Subcutaneous abdominal adipose tissue (tissue), 5 donors: ENCODE measurements around the gene EIF4E1B.

Experiments used
- H3K27ac ChIP-seq: one replicate; pipeline ENCODE4 v1.7.0; 2013; ENCODE audit warnings: low read depth, mild to moderate bottlenecking, inconsistent platforms, low read length, moderate library complexity
- H3K27me3 ChIP-seq, 5 donors: one replicate each; pipeline ENCODE4 v1.7.0; 2013; ENCODE audit warnings: low read length in 5 of 5, inconsistent platforms in 1 of 5; ENCODE audit not compliant: control insufficient read depth in 5 of 5, insufficient read depth in 4 of 5
- H3K36me3 ChIP-seq, 5 donors: one replicate each; pipeline ENCODE4 v1.7.0; 2013; ENCODE audit warnings: low read length in 5 of 5; ENCODE audit not compliant: control insufficient read depth in 5 of 5, insufficient read depth in 5 of 5
- H3K4me1 ChIP-seq, 5 donors: one replicate each; pipeline ENCODE4 v1.7.0; 2013; ENCODE audit warnings: low read length in 5 of 5, mild to moderate bottlenecking in 3 of 5, moderate library complexity in 1 of 5; ENCODE audit not compliant: control insufficient read depth in 5 of 5, insufficient read depth in 5 of 5
- H3K4me3 ChIP-seq, 5 donors: one replicate each; pipeline ENCODE4 v1.7.0; 2013; ENCODE audit warnings: low read length in 5 of 5, low read depth in 1 of 5
- H3K9ac ChIP-seq, 5 donors: one replicate each; pipeline ENCODE4 v1.7.0; 2013; ENCODE audit warnings: low read length in 5 of 5, mild to moderate bottlenecking in 4 of 5, moderate library complexity in 3 of 5
- H3K9me3 ChIP-seq, 5 donors: one replicate each; pipeline ENCODE4 v1.7.0; 2013; ENCODE audit warnings: low read length in 5 of 5; ENCODE audit not compliant: control insufficient read depth in 5 of 5
- donor health status: healthy.
- donor health status: healthy.
- donor health status: healthy.
- donor health status: healthy.
- donor health status: healthy.

Gene EIF4E1B

GRCh38 chr5:176660860-176661641, 30.6 kb downstream of the EIF4E1B start:
- no peak overlapping the region for H3K4me3 ChIP-seq
- H3K27ac ChIP-seq, result no peak overlapping the region
- peaks cover 2 to 31% (median 26%) of the 10 kb centered on the region in 5 donors for H3K4me1 ChIP-seq
- H3K9me3 ChIP-seq, result no peaks in the 10 kb centered on the region
- H3K9ac ChIP-seq, result no peak overlapping the region
- H3K36me3 ChIP-seq, result peaks cover 0 to 17% (median 11%) of the 10 kb centered on the region in 5 donors
- H3K27me3 ChIP-seq, result peaks cover 8 to 25% (median 23%) of the 10 kb centered on the region in 5 donors

- peaks cover 0 to 11% (median 7%) of the 10 kb centered on the region in 5 donors for H3K36me3 ChIP-seq
- no peak overlapping the region for H3K27ac ChIP-seq
- no peak overlapping the region for H3K4me3 ChIP-seq
- H3K27me3 ChIP-seq, result peaks cover 8 to 25% (median 23%) of the 10 kb centered on the region in 5 donors
- no peaks in the 10 kb centered on the region for H3K9me3 ChIP-seq
- no peak overlapping the region for H3K9ac ChIP-seq
- peaks cover 2 to 31% (median 26%) of the 10 kb centered on the region in 5 donors for H3K4me1 ChIP-seq
These were observed 31.2 kb downstream of the EIF4E1B start for GRCh38 chr5:176661676-176662075.

- Histone ChIP-seq H3K9me3 (no peaks in the 10 kb centered on the region), H3K9ac (no peak overlapping the region), H3K27ac (no peak overlapping the region), H3K4me1 (peaks cover 2 to 31% (median 26%) of the 10 kb centered on the region in 5 donors), H3K27me3 (peaks cover 8 to 25% (median 23%) of the 10 kb centered on the region in 5 donors), H3K36me3 (peaks cover 0 to 1% (median 0%) of the 10 kb centered on the region in 5 donors), H3K4me3 (no peak overlapping the region)
These were observed 32.2 kb downstream of the EIF4E1B start for GRCh38 chr5:176662371-176663333.

GRCh38 chr5:176663566-176663965, 33.1 kb downstream of the EIF4E1B start:
- no peak overlapping the region for H3K4me3 ChIP-seq
- H3K36me3 ChIP-seq, result no peaks in the 10 kb centered on the region
- H3K9me3 ChIP-seq, result no peaks in the 10 kb centered on the region
- H3K27me3 ChIP-seq, result peaks cover 8 to 31% (median 29%) of the 10 kb centered on the region in 5 donors
- no peak overlapping the region for H3K9ac ChIP-seq
- H3K4me1 ChIP-seq, result peaks cover 0 to 22% (median 20%) of the 10 kb centered on the region in 5 donors
- no peak overlapping the region for H3K27ac ChIP-seq

- H3K27me3 ChIP-seq, result peaks cover 8 to 38% (median 33%) of the 10 kb centered on the region in 5 donors
These were observed 34.0 kb downstream of the EIF4E1B start for GRCh38 chr5:176664479-176664878.

GRCh38 chr5:176664886-176665285, 34.4 kb downstream of the EIF4E1B start:
- no peak overlapping the region for H3K4me3 ChIP-seq
- no peaks in the 10 kb centered on the region for H3K9me3 ChIP-seq
- peaks cover 0 to 15% (median 14%) of the 10 kb centered on the region in 5 donors for H3K4me1 ChIP-seq
- H3K27me3 ChIP-seq, result peaks cover 8 to 42% (median 34%) of the 10 kb centered on the region in 5 donors
- no peak overlapping the region for H3K9ac ChIP-seq
- no peaks in the 10 kb centered on the region for H3K36me3 ChIP-seq
- H3K27ac ChIP-seq, result no peak overlapping the region

More at GRCh38 chr5:176664479-176664878, 34.0 kb downstream of the EIF4E1B start:
- Histone ChIP-seq H3K9me3 (no peaks in the 10 kb centered on the region), H3K4me3 (no peak overlapping the region), H3K36me3 (no peaks in the 10 kb centered on the region), H3K9ac (no peak overlapping the region), H3K27ac (no peak overlapping the region), H3K4me1 (peaks cover 0 to 15% (median 14%) of the 10 kb centered on the region in 5 donors)

- H3K9me3 ChIP-seq, result no peaks in the 10 kb centered on the region
- peaks cover 0 to 15% (median 14%) of the 10 kb centered on the region in 5 donors for H3K4me1 ChIP-seq
- no peak overlapping the region for H3K4me3 ChIP-seq
- no peaks in the 10 kb centered on the region for H3K36me3 ChIP-seq
- H3K9ac ChIP-seq, result no peak overlapping the region
- H3K27me3 ChIP-seq, result peaks cover 15 to 46% (median 39%) of the 10 kb centered on the region in 5 donors
- no peak overlapping the region for H3K27ac ChIP-seq
These were observed 35.0 kb downstream of the EIF4E1B start for GRCh38 chr5:176665517-176665916.

- Histone ChIP-seq H3K27me3 (peaks cover 13 to 53% (median 41%) of the 10 kb centered on the region in 5 donors), H3K36me3 (no peaks in the 10 kb centered on the region)
These were observed 37.2 kb downstream of the EIF4E1B start for GRCh38 chr5:176667637-176668036.

GRCh38 chr5:176670449-176670848, 40.0 kb downstream of the EIF4E1B start:
- H3K9ac ChIP-seq, result no peak overlapping the region
- no peaks in the 10 kb centered on the region for H3K4me1 ChIP-seq
- no peak overlapping the region for H3K4me3 ChIP-seq
- peaks cover 9 to 38% (median 25%) of the 10 kb centered on the region in 5 donors for H3K27me3 ChIP-seq
- no peaks in the 10 kb centered on the region for H3K9me3 ChIP-seq
- H3K27ac ChIP-seq, result no peak overlapping the region
- H3K36me3 ChIP-seq, result no peaks in the 10 kb centered on the region

More at GRCh38 chr5:176667637-176668036, 37.2 kb downstream of the EIF4E1B start:
- no peak overlapping the region for H3K9ac ChIP-seq
- no peak overlapping the region for H3K27ac ChIP-seq
- H3K4me1 ChIP-seq, result peaks cover 0 to 11% (median 8%) of the 10 kb centered on the region in 5 donors
- H3K9me3 ChIP-seq, result no peaks in the 10 kb centered on the region
- no peak overlapping the region for H3K4me3 ChIP-seq
